Measurements from ENCODE around the gene SCD5. TPM values are rescaled to one million over a fixed set of nuclear protein-coding genes. Genes with fewer than 3 reads are reported as not detected.

Gene SCD5
- total and polyA plus RNA-seq, 2 of the 4 experiments (the other 2 are of a cell fraction), result 12.4 to 13.5 TPM

- CTCF ChIA-PET, result no interaction called here
Measured at GRCh38 chr4:82691431-82691830, 107.2 kb downstream of the SCD5 start.

More at GRCh38 chr4:82691431-82691830, 107.2 kb downstream of the SCD5 start:
- H2BK5ac ChIP-seq (ENCODE audit: low read depth, low read length, poor library complexity, severe bottlenecking), result no peak overlapping the region
- no peaks in the 10 kb centered on the region for H4K20me1 ChIP-seq (ENCODE audit: insufficient read depth, low read length)
- no peak overlapping the region for H2BK120ac ChIP-seq (ENCODE audit: low read depth, low read length)
- no peak for ATAC-seq (ENCODE audit: low read depth)
- TF ChIP-seq FOS (IDR thresholded peaks at IDR 0.05; ENCODE audit: low read depth, low read length) (no peak), MAFK (IDR thresholded peaks at IDR 0.05; ENCODE audit: low read depth, low read length) (no peak)
- intact Hi-C loops (cut with micrococcal nuclease), result no loop called here
- no peak overlapping the region for H3K4ac ChIP-seq (ENCODE audit: low read depth, low read length)
- BruUV-seq (replicated peaks), result no TSS peak
- H2BK20ac ChIP-seq (ENCODE audit: low read depth, low read length), result no peak overlapping the region
- H3K56ac ChIP-seq (ENCODE audit: extremely low read depth, insufficient read depth, low read length), result no peak overlapping the region
- no peaks in the 10 kb centered on the region; the same call in 1 of the 2 replicates for H3K9me1 ChIP-seq (ENCODE audit: insufficient read depth, low read length)
- no peak overlapping the region for H3K4me2 ChIP-seq (ENCODE audit: low read depth, low read length)
- no CpG with 5 or more reads among the region's 2 CpGs for WGBS, 2 experiments (ENCODE audit: extremely low coverage in 2 of 2, insufficient read length in 1 of 2)
- H4K5ac ChIP-seq (ENCODE audit: low read depth, low read length), result no peak overlapping the region
- no peaks in the 10 kb centered on the region for H3K36me3 ChIP-seq (ENCODE audit: control insufficient read depth, insufficient read depth, low read length)
- peak overlapping the region; percentile 70 for H2AK9ac ChIP-seq (replicated peaks; ENCODE audit: low read depth, low read length, poor library complexity)
- no peak overlapping the region for H4K8ac ChIP-seq (ENCODE audit: low read depth in 2 of 2, low read length in 2 of 2)
- dilution Hi-C loops (cut with HindIII; ENCODE audit: low sequenced_read_pairs, unreplicated experiment), result no loop called here
- H2AK5ac ChIP-seq (ENCODE audit: low read depth, low read length), result no peak overlapping the region
- no peak overlapping the region for H3K27ac ChIP-seq (ENCODE audit: insufficient read depth, low read length)
- POLR2A ChIA-PET (ENCODE audit: unreplicated experiment), result no interaction called here
- DNase-seq, result no peak
- in situ Hi-C loops (cut with MboI; ENCODE audit: low sequenced_read_pairs), result no loop called here
- no peak overlapping the region for H3K4me3 ChIP-seq (ENCODE audit: insufficient read depth, low read depth, low read length)
- H3K23ac ChIP-seq (ENCODE audit: low read depth, low read length), result no peak overlapping the region
- H3K79me1 ChIP-seq (ENCODE audit: low read depth in 1 of 2, low read length in 2 of 2), result no peaks in the 10 kb centered on the region
- H3K9ac ChIP-seq (ENCODE audit: low read depth, low read length), result no peak overlapping the region
- H3K9me3 ChIP-seq (ENCODE audit: control insufficient read depth, insufficient read depth, low read length), result no peaks in the 10 kb centered on the region
- no peak overlapping the region for H3K18ac ChIP-seq (ENCODE audit: low read depth, low read length)
- H3K14ac ChIP-seq (replicated peaks; ENCODE audit: low read depth, low read length), result no peak overlapping the region
- no peaks in the 10 kb centered on the region for H3K27me3 ChIP-seq (ENCODE audit: control insufficient read depth, insufficient read depth, low read length)
- no peak overlapping the region for H4K91ac ChIP-seq (ENCODE audit: insufficient read depth, low read depth, low read length)
- H2BK15ac ChIP-seq (ENCODE audit: low read depth, low read length), result no peak overlapping the region
- H3K4me1 ChIP-seq (ENCODE audit: control insufficient read depth, insufficient read depth, low read length), result no peaks in the 10 kb centered on the region
- no peak overlapping the region for H2AFZ ChIP-seq (replicated peaks; ENCODE audit: low read length, poor library complexity)

Measured in IMR-90 (cell line).